Measurements from ENCODE around the gene RRP7A. TPM values are rescaled to one million over a fixed set of nuclear protein-coding genes. Genes with fewer than 3 reads are reported as not detected.

The RRP7A gene
- total and polyA plus RNA-seq, 2 donors (not counting 1 experiment from before 2014, with no cell fraction given) = 18.3 to 98.5 TPM

GRCh38 chr22:42562684-42563083 is 43.1 kb upstream of the RRP7A start:
- peak overlapping the region; percentile 94 for H3K27ac Mint-ChIP-seq
- DNase-seq = no peak
- Histone ChIP-seq H3K9ac (ENCODE audit: low read length) (peak overlapping the region; percentile 27), H3K4me1 (ENCODE audit: control insufficient read depth in 2 of 2, insufficient read depth in 2 of 2, low read length in 2 of 2) (peaks cover 13 to 19% of the 10 kb centered on the region in 2 donors), H3K9me3 (ENCODE audit: control extremely low read depth in 1 of 3, control insufficient read depth in 2 of 3, insufficient read depth in 1 of 3, low read length in 2 of 3) (no peaks in the 10 kb centered on the region), H3K4me3 (ENCODE audit: control extremely low read depth in 1 of 5, extremely low read depth in 1 of 5, insufficient read depth in 1 of 5, low read depth in 2 of 5, low read length in 4 of 5) (peak overlapping the region in 1 of 5 experiments; percentile 18), H2AFZ (ENCODE audit: insufficient read depth, low read depth, low read length, poor library complexity, severe bottlenecking) (peak overlapping the region; percentile 63), H3K36me3 (replicated peaks in 1 of 2; ENCODE audit: control extremely low read depth in 1 of 2, control insufficient read depth in 1 of 2, extremely low read depth in 1 of 2, insufficient read depth in 2 of 2, low read length in 1 of 2) (peaks cover 0 to 4% of the 10 kb centered on the region in 2 experiments), H3K79me2 (ENCODE audit: control insufficient read depth, insufficient read depth, low read length) (no peaks in the 10 kb centered on the region), H4K20me1 (ENCODE audit: control insufficient read depth, insufficient read depth, low read length, poor library complexity, severe bottlenecking) (no peaks in the 10 kb centered on the region), H3K4me2 (replicated peaks; ENCODE audit: low read depth, low read length, poor library complexity, severe bottlenecking) (peak overlapping the region; percentile 62), H3K27ac (ENCODE audit: low read length in 2 of 2) (no peak overlapping the region), H3K27me3 (replicated peaks in 1 of 4; ENCODE audit: control extremely low read depth in 1 of 4, control insufficient read depth in 3 of 4, insufficient read depth in 4 of 4, low read length in 3 of 4) (no peaks in the 10 kb centered on the region)
- intact Hi-C loops (cut with micrococcal nuclease) = loop anchor here (5.0 kb wide), 1 partner anchor 35 kb away; no protein-coding TSS in a partner anchor
- H3K4me1 Mint-ChIP-seq = peaks cover 15% of the 10 kb centered on the region
- no peak for ATAC-seq (ENCODE audit: low read depth)
- H3K27me3 Mint-ChIP-seq = no peaks in the 10 kb centered on the region
- 75% methylated on average over 2 of the region's 2 CpGs for WGBS (ENCODE audit: insufficient coverage)
- H3K9me3 Mint-ChIP-seq (ENCODE audit: insufficient read depth) = no peaks in the 10 kb centered on the region
- ChIA-PET CTCF (interaction anchor here (0.6 to 1.1 kb wide), 2 partner anchors 11 to 19 kb away, joined by 3 to 5 read pairs; no protein-coding TSS in a partner anchor), POLR2A (interaction anchor here (0.6 to 0.8 kb wide), 2 partner anchors 9 to 84 kb away, joined by 3 to 5 read pairs; partner anchors contain the start of gene SERHL2)
- TF ChIP-seq EZH2 (IDR thresholded peaks at IDR 0.05; ENCODE audit: borderline replicate concordance, insufficient read depth, low read depth, low read length, poor library complexity, severe bottlenecking) = no peak
- TF ChIP-seq CTCF (IDR thresholded peaks at IDR 0.05) = no peak
- H3K4me3 Mint-ChIP-seq = peak overlapping the region; percentile 70

GRCh38 chr22:42562279-42562678 is 42.7 kb upstream of the RRP7A start:
- Histone ChIP-seq H2AFZ (ENCODE audit: insufficient read depth, low read depth, low read length, poor library complexity, severe bottlenecking) (peak overlapping the region; percentile 63), H4K20me1 (ENCODE audit: control insufficient read depth, insufficient read depth, low read length, poor library complexity, severe bottlenecking) (no peaks in the 10 kb centered on the region), H3K4me1 (ENCODE audit: control insufficient read depth in 2 of 2, insufficient read depth in 2 of 2, low read length in 2 of 2) (peaks cover 13 to 19% of the 10 kb centered on the region in 2 donors), H3K27me3 (replicated peaks in 1 of 4; ENCODE audit: control extremely low read depth in 1 of 4, control insufficient read depth in 3 of 4, insufficient read depth in 4 of 4, low read length in 3 of 4) (no peaks in the 10 kb centered on the region), H3K36me3 (replicated peaks in 1 of 2; ENCODE audit: control extremely low read depth in 1 of 2, control insufficient read depth in 1 of 2, extremely low read depth in 1 of 2, insufficient read depth in 2 of 2, low read length in 1 of 2) (peaks cover 0 to 4% of the 10 kb centered on the region in 2 experiments), H3K9me3 (ENCODE audit: control extremely low read depth in 1 of 3, control insufficient read depth in 2 of 3, insufficient read depth in 1 of 3, low read length in 2 of 3) (no peaks in the 10 kb centered on the region), H3K4me2 (replicated peaks; ENCODE audit: low read depth, low read length, poor library complexity, severe bottlenecking) (peak overlapping the region; percentile 62), H3K4me3 (ENCODE audit: control extremely low read depth in 1 of 5, extremely low read depth in 1 of 5, insufficient read depth in 1 of 5, low read depth in 2 of 5, low read length in 4 of 5) (peak overlapping the region in 1 of 5 experiments; percentile 18), H3K79me2 (ENCODE audit: control insufficient read depth, insufficient read depth, low read length) (no peaks in the 10 kb centered on the region), H3K27ac (ENCODE audit: low read length in 2 of 2) (no peak overlapping the region), H3K9ac (ENCODE audit: low read length) (peak overlapping the region; percentile 27)
- ATAC-seq (ENCODE audit: low read depth) (peak; percentile 93), DNase-seq (peak; percentile 66)
- CTCF ChIA-PET = interaction anchor here (0.6 to 1.1 kb wide), 3 partner anchors 10 to 20 kb away, joined by 3 to 5 read pairs (median 3); no protein-coding TSS in a partner anchor
- Mint-ChIP-seq H3K4me1 (peaks cover 15% of the 10 kb centered on the region), H3K4me3 (peak overlapping the region; percentile 70), H3K27ac (peak overlapping the region; percentile 94), H3K9me3 (ENCODE audit: insufficient read depth) (no peaks in the 10 kb centered on the region), H3K27me3 (no peaks in the 10 kb centered on the region)
- POLR2A ChIA-PET = interaction anchor here (0.6 to 0.8 kb wide), 2 partner anchors 9 to 83 kb away, joined by 3 to 5 read pairs; partner anchors contain the start of gene SERHL2
- intact Hi-C loops (cut with micrococcal nuclease) = loop anchor here (5.0 kb wide), 1 partner anchor 35 kb away; no protein-coding TSS in a partner anchor
- TF ChIP-seq CTCF (IDR thresholded peaks at IDR 0.05) = no peak
- TF ChIP-seq EZH2 (IDR thresholded peaks at IDR 0.05; ENCODE audit: borderline replicate concordance, insufficient read depth, low read depth, low read length, poor library complexity, severe bottlenecking) = no peak
- WGBS (ENCODE audit: insufficient coverage) = 23% methylated on average over 6 of the region's 8 CpGs

Data from B cell (primary cell).